HEK293T (cell line): Measurements from ENCODE around the gene CCDC187.

Experiments
- ARNT ChIP-seq: fragments of 450-650 bp; IDR thresholded peaks from 2 replicates; pipeline ENCODE4 v1.6.1; 2017; ENCODE audit warnings: mild to moderate bottlenecking
- BHLHE40 ChIP-seq: fragments of 450-650 bp; IDR thresholded peaks from 2 replicates; pipeline ENCODE4 v1.6.1; 2016; ENCODE audit warnings: mild to moderate bottlenecking, moderate library complexity, borderline replicate concordance
- CTBP1 ChIP-seq: fragments of 450-650 bp; IDR thresholded peaks from 2 replicates; pipeline ENCODE4 v1.6.1; 2016; ENCODE audit warnings: borderline replicate concordance
- ELF4 ChIP-seq: fragments of 450-650 bp; IDR thresholded peaks from 2 replicates; pipeline ENCODE4 v1.6.1; 2017; ENCODE audit warnings: antibody characterized with exemption
- FOXA1 ChIP-seq: fragments of 450-650 bp; IDR thresholded peaks from 2 replicates; pipeline ENCODE4 v1.6.1; 2016; ENCODE audit warnings: mild to moderate bottlenecking
- FOXM1 ChIP-seq: fragments of 450-650 bp; IDR thresholded peaks from 2 replicates; pipeline ENCODE4 v1.6.1; 2017; ENCODE audit warnings: mild to moderate bottlenecking, borderline replicate concordance
- HDGF ChIP-seq: fragments of 450-650 bp; IDR thresholded peaks from 2 replicates; pipeline ENCODE4 v1.6.1; 2017; ENCODE audit warnings: antibody characterized with exemption, borderline replicate concordance
- LEF1 ChIP-seq: fragments of 450-650 bp; IDR thresholded peaks from 2 replicates; pipeline ENCODE4 v1.6.1; 2017; ENCODE audit warnings: mild to moderate bottlenecking, borderline replicate concordance
- SP1 ChIP-seq: fragments of 450-650 bp; IDR thresholded peaks from 2 replicates; pipeline ENCODE4 v1.6.1; 2017
- SUZ12 ChIP-seq: fragments of 450-650 bp; IDR thresholded peaks from 2 replicates; pipeline ENCODE4 v1.6.1; 2016; ENCODE audit warnings: mild to moderate bottlenecking
- TARDBP ChIP-seq: fragments of 450-650 bp; IDR thresholded peaks from 2 replicates; pipeline ENCODE4 v1.6.1; 2016
- ZNF384 ChIP-seq: fragments of 450-650 bp; IDR thresholded peaks from 2 replicates; pipeline ENCODE4 v1.6.1; 2016
- TF ChIP-seq, protein P1 (sequence below): fragments of 450-650 bp; IDR thresholded peaks from 2 replicates; pipeline ENCODE4 v1.6.1; 2016

DNA sequence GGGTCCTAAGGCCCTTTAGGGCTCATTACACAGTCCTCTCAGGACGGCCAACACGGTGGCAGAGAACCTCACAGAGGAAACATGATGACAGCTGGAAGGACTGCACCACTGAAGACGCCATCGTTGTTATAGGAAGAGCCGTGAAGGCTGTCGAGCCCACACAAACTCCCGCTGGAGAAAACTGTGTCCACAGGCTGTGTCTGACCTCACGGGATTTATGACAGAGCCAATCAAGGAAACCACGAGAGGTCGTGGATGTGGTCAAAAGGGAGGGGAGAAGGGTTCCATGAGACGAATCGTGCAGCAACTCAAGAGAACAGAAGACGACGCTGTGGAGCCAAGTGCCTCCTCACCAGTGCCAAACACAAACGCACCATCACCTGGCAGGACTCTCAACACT, 70.5 kb downstream of the CCDC187 start:
- TF ChIP-seq LEF1 (no peak), TARDBP (no peak), SUZ12 (no peak), ZNF384 (no peak), FOXM1 (no peak), FOXA1 (no peak), CTBP1 (no peak), HDGF (no peak), SP1 (no peak), ARNT (no peak), BHLHE40 (no peak), ELF4 (no peak)
- TF ChIP-seq, protein P1, sequence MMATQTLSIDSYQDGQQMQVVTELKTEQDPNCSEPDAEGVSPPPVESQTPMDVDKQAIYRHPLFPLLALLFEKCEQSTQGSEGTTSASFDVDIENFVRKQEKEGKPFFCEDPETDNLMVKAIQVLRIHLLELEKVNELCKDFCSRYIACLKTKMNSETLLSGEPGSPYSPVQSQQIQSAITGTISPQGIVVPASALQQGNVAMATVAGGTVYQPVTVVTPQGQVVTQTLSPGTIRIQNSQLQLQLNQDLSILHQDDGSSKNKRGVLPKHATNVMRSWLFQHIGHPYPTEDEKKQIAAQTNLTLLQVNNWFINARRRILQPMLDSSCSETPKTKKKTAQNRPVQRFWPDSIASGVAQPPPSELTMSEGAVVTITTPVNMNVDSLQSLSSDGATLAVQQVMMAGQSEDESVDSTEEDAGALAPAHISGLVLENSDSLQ: no peak
